ENCODE measurements around the gene EID2B.

The EID2B gene

DNA sequence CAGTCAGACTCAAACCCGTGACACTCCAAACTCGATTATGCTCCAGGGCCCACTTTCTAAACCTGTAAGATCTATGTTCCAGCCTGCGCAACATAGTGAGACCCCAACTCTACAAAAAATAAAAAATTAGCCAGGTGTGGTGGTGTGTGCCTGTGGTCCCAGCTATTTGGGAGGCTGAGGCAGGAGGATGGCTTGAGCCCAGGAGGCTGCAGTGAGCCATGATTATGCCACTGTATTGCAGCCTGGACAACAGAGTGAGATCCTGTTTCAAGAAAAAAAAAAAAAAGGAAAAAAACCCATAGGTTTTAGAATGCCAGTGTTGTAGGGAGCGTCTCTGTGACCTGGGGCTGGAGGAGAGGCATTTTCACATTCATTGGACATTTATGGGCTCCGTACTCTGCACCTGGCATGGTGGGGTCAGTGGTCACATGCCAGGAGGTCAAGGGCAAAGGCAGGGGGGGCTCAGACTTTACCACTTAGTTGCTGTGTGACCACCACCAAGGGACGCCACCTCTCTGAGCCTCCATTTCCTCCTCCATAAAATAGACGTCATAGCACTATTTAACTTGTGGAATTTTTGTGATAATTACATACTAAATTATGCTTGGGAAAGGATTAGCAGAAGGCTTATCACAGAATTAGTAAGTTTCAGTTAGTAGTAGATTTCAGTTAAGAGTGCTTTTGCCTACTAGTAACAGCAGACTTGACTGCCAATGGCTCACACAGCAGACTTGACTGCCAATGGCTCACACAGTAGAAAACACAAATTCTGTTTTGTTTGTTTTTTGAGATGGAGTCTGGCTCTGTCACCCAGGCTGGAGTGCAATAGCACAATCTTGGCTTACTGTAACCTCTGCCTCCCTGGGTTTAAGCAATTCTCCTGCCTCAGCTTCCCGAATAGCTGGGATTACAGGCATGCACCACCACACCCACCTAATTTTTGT is 11.8 kb downstream of the EID2B start:
- no peak overlapping the region for H3K4me3 ChIP-seq (ENCODE audit: control insufficient read depth, low read depth, low read length)
- TF ChIP-seq, protein P1, sequence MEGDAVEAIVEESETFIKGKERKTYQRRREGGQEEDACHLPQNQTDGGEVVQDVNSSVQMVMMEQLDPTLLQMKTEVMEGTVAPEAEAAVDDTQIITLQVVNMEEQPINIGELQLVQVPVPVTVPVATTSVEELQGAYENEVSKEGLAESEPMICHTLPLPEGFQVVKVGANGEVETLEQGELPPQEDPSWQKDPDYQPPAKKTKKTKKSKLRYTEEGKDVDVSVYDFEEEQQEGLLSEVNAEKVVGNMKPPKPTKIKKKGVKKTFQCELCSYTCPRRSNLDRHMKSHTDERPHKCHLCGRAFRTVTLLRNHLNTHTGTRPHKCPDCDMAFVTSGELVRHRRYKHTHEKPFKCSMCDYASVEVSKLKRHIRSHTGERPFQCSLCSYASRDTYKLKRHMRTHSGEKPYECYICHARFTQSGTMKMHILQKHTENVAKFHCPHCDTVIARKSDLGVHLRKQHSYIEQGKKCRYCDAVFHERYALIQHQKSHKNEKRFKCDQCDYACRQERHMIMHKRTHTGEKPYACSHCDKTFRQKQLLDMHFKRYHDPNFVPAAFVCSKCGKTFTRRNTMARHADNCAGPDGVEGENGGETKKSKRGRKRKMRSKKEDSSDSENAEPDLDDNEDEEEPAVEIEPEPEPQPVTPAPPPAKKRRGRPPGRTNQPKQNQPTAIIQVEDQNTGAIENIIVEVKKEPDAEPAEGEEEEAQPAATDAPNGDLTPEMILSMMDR (conservative IDR thresholded peaks at IDR 0.05; ENCODE audit: control insufficient read depth, insufficient read depth, low read depth, low read length): no peak
- DNase-seq (ENCODE audit: low read depth): no peak

DNA sequence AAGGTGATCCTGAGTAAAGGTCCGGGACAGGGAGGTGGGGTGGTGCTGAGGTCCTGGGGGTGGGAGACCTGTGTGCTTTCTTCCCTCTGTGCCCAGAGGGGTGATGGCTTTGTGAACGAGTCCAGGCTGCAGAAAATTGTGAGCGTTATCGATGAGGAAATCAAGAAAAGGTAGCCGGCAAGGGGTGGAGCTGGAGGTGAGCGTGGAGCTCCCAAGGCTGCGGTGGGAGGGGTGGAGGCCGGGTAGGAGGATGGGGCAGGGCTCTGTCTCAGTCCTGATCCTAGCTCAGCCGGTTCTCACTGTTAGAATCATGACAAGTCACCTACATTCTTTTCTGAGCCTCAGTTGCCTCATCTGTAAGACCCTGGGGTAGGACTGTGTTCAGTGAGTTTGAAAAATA is 13.7 kb downstream of the EID2B start:
- no peak for DNase-seq (ENCODE audit: low read depth)
- no peak overlapping the region for H3K4me3 ChIP-seq (ENCODE audit: control insufficient read depth, low read depth, low read length)
- TF ChIP-seq, protein P1 (conservative IDR thresholded peaks at IDR 0.05; ENCODE audit: control insufficient read depth, insufficient read depth, low read depth, low read length): no peak

DNA sequence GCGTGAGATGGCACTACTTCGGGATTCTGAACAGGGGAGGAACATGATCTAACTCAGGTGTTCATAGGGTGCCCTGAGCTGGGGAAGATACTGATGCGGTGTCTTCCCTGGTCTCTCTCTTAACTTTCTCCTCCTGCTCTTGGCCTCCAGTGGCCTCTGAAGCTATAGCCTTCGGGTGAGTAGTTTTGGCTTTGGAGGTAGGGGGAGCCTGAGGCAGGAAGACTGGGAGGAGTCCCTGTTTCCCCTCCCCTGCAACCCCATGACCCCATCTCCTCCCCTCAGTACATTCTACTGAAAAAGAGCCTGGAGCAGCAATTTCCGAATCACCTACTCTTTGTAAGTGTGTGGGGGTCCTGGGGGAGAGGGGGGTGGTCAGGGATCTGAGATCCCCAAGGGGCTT is 14.2 kb downstream of the EID2B start:
- no peak for DNase-seq (ENCODE audit: low read depth)
- TF ChIP-seq, protein P1 (conservative IDR thresholded peaks at IDR 0.05; ENCODE audit: control insufficient read depth, insufficient read depth, low read depth, low read length): no peak
- H3K4me3 ChIP-seq (ENCODE audit: control insufficient read depth, low read depth, low read length): no peak overlapping the region

DNA sequence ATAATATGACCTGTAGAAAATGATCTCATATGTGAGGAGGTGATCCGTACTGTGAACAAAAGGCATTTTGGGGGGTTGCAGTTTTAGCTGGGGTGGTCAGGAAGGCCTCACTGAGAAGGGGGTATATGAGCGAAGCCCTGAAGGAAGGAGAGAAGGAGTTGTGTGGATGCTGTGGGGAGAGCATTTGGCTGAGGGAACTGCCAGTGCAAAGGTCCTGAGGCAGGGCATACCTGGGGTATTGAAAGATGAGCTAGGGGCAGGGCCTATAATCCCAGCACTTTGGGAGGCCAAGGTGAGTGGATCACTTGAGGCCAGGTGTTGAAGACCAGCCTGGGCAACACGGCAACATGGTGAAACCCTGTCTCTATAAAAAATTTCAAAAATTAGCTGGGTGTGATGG is 15.2 kb downstream of the EID2B start:
- TF ChIP-seq, protein P1 (conservative IDR thresholded peaks at IDR 0.05; ENCODE audit: control insufficient read depth, insufficient read depth, low read depth, low read length): no peak
- no peak overlapping the region for H3K4me3 ChIP-seq (ENCODE audit: control insufficient read depth, low read depth, low read length)

DNA sequence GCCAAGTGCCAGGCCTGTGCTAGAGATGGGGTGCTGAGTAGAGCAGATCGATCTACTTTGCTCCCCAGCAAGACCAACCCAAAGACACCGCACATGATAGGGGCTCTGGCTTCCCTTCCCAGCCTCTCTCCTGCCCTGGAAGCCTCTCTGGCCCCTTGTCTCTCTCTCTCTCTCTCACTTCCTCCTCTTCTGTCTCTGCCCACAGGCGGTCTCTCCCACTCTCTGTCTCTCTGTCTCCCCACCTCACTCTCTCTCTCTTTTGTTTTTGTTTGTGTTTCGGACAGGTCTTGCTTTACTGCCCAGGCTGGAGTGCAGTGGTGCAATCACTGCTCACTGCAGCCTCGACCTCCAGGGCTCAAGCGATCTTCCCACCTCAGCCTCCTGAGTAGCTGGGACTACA is 16.4 kb downstream of the EID2B start:
- no peak for DNase-seq (ENCODE audit: low read depth)
- no peak overlapping the region for H3K4me3 ChIP-seq (ENCODE audit: control insufficient read depth, low read depth, low read length)
- TF ChIP-seq, protein P1 (conservative IDR thresholded peaks at IDR 0.05; ENCODE audit: control insufficient read depth, insufficient read depth, low read depth, low read length): no peak

More for the DNA sequence above, 15.2 kb downstream of the EID2B start:
- DNase-seq (ENCODE audit: low read depth): no peak

- DNase-seq (ENCODE audit: low read depth): no peak
- H3K4me3 ChIP-seq (ENCODE audit: control insufficient read depth, low read depth, low read length): no peak overlapping the region
- TF ChIP-seq, protein P1 (conservative IDR thresholded peaks at IDR 0.05; ENCODE audit: control insufficient read depth, insufficient read depth, low read depth, low read length): no peak
Measured at GRCh38 chr19:39515551-39516191, 17.0 kb downstream of the EID2B start.

Data from fibroblast of mammary gland (primary cell).